Activated T-helper 17 cell treated with anti-CD3 and anti-CD28 coated beads, Interleukin-2, amount 50 U/mL, for 72 hours (primary cell): ENCODE data around the gene RASA4B. TPM values are rescaled to one million over a fixed set of nuclear protein-coding genes. Genes with fewer than 3 reads are reported as not detected.
"Not testable (repeated sequence)": the region's sequence is repeated elsewhere in the genome, so short reads cannot be mapped to it uniquely, and the experiment has no call there.

ENCODE experiments used
- ATAC-seq: fragments of 150-1000 bp; cut with Tn5 transposase; replicated peaks from 2 replicates; pipeline ENCODE4 v1.10.0; 2021; ENCODE audit warnings: mild to moderate bottlenecking, moderate library complexity
- H3K27ac Mint-ChIP-seq: one replicate; pipeline ENCODE4 v1.8.0; 2022; ENCODE audit warnings: mixed read lengths
- H3K27me3 Mint-ChIP-seq: one replicate; pipeline ENCODE4 v1.8.0; 2022; ENCODE audit warnings: mixed read lengths
- H3K36me3 Mint-ChIP-seq: one replicate; pipeline ENCODE4 v1.8.0; 2022; ENCODE audit warnings: low read depth, mild to moderate bottlenecking, mixed read lengths
- H3K4me1 Mint-ChIP-seq: one replicate; pipeline ENCODE4 v1.8.0; 2022; ENCODE audit warnings: mixed read lengths
- H3K4me3 Mint-ChIP-seq: one replicate; pipeline ENCODE4 v1.8.0; 2022; ENCODE audit warnings: mild to moderate bottlenecking, mixed read lengths
- H3K9me3 Mint-ChIP-seq: one replicate; pipeline ENCODE4 v1.8.0; 2022; ENCODE audit warnings: mixed read lengths
- total RNA-seq, 2 donors: library from RNA; stranded (reverse); gene quantifications; one replicate each; pipeline ENCODE4 v1.2.3, GENCODE V29; 2022

The RASA4B gene
- total RNA-seq, 2 donors from 2014 or later, result 14.1 to 23.3 TPM

GRCh38 chr7:102457352-102457924 is 60.1 kb downstream of the RASA4B start:
- no peaks in the 10 kb centered on the region for H3K27me3 Mint-ChIP-seq
- H3K27ac Mint-ChIP-seq, result no peak overlapping the region
- no peaks in the 10 kb centered on the region for H3K9me3 Mint-ChIP-seq
- peaks cover under 1% of the 10 kb centered on the region for H3K4me1 Mint-ChIP-seq
- no peak overlapping the region for H3K4me3 Mint-ChIP-seq
- ATAC-seq, result no peak
- peaks cover 29% of the 10 kb centered on the region for H3K36me3 Mint-ChIP-seq

- peaks cover 29% of the 10 kb centered on the region for H3K36me3 Mint-ChIP-seq
- no peaks in the 10 kb centered on the region for H3K4me1 Mint-ChIP-seq
- no peak overlapping the region for H3K27ac Mint-ChIP-seq
- no peaks in the 10 kb centered on the region for H3K27me3 Mint-ChIP-seq
- H3K9me3 Mint-ChIP-seq, result no peaks in the 10 kb centered on the region
- no peak for ATAC-seq
- H3K4me3 Mint-ChIP-seq, result no peak overlapping the region
Observed at GRCh38 chr7:102456327-102456726, 61.2 kb downstream of the RASA4B start.

GRCh38 chr7:102455596-102455995 is 62.0 kb downstream of the RASA4B start:
- Mint-ChIP-seq H3K4me1 (no peaks in the 10 kb centered on the region), H3K27me3 (no peaks in the 10 kb centered on the region), H3K9me3 (no peaks in the 10 kb centered on the region), H3K27ac (no peak overlapping the region), H3K36me3 (peaks cover 29% of the 10 kb centered on the region), H3K4me3 (no peak overlapping the region)
- ATAC-seq, result no peak

- H3K9me3 Mint-ChIP-seq, H3K27ac Mint-ChIP-seq, H3K27me3 Mint-ChIP-seq, H3K4me1 Mint-ChIP-seq, ATAC-seq, H3K4me3 Mint-ChIP-seq: not testable (repeated sequence)
- H3K36me3 Mint-ChIP-seq, result peaks cover 29% of the 10 kb centered on the region
Observed at GRCh38 chr7:102454932-102455331, 62.6 kb downstream of the RASA4B start.

GRCh38 chr7:102454468-102454867 is 63.1 kb downstream of the RASA4B start:
- Mint-ChIP-seq H3K36me3 (peaks cover 29% of the 10 kb centered on the region), H3K27me3 (no peaks in the 10 kb centered on the region), H3K4me3 (no peak overlapping the region), H3K4me1 (no peaks in the 10 kb centered on the region), H3K27ac (no peak overlapping the region), H3K9me3 (no peaks in the 10 kb centered on the region)
- ATAC-seq, result no peak

- H3K27me3 Mint-ChIP-seq, result no peaks in the 10 kb centered on the region
- H3K27ac Mint-ChIP-seq, result no peak overlapping the region
- H3K4me1 Mint-ChIP-seq, result no peaks in the 10 kb centered on the region
- peaks cover 27% of the 10 kb centered on the region for H3K36me3 Mint-ChIP-seq
- H3K9me3 Mint-ChIP-seq, result no peaks in the 10 kb centered on the region
- no peak overlapping the region for H3K4me3 Mint-ChIP-seq
- ATAC-seq, result no peak
Observed at GRCh38 chr7:102453319-102453718, 64.3 kb downstream of the RASA4B start.

- Mint-ChIP-seq H3K9me3 (no peaks in the 10 kb centered on the region), H3K4me1 (no peaks in the 10 kb centered on the region), H3K27me3 (no peaks in the 10 kb centered on the region), H3K36me3 (peaks cover 19% of the 10 kb centered on the region), H3K4me3 (no peak overlapping the region), H3K27ac (no peak overlapping the region)
- ATAC-seq, result no peak
Observed at GRCh38 chr7:102452451-102452850, 65.1 kb downstream of the RASA4B start.

- H3K36me3 Mint-ChIP-seq, result peaks cover 9% of the 10 kb centered on the region
- no peaks in the 10 kb centered on the region for H3K27me3 Mint-ChIP-seq
- H3K9me3 Mint-ChIP-seq, result no peaks in the 10 kb centered on the region
- H3K27ac Mint-ChIP-seq, result no peak overlapping the region
- H3K4me1 Mint-ChIP-seq, result no peaks in the 10 kb centered on the region
- ATAC-seq, result no peak
- H3K4me3 Mint-ChIP-seq, result no peak overlapping the region
Observed at GRCh38 chr7:102451371-102452054, 66.1 kb downstream of the RASA4B start.

- no peaks in the 10 kb centered on the region for H3K4me1 Mint-ChIP-seq
- peak; percentile 82 for ATAC-seq
- no peak overlapping the region for H3K27ac Mint-ChIP-seq
- no peaks in the 10 kb centered on the region for H3K27me3 Mint-ChIP-seq
- H3K4me3 Mint-ChIP-seq, result no peak overlapping the region
- H3K36me3 Mint-ChIP-seq, result peaks cover 15% of the 10 kb centered on the region
- no peaks in the 10 kb centered on the region for H3K9me3 Mint-ChIP-seq
Observed at GRCh38 chr7:102450242-102450641, 67.3 kb downstream of the RASA4B start.

- no peak overlapping the region for H3K4me3 Mint-ChIP-seq
- H3K27ac Mint-ChIP-seq, result no peak overlapping the region
- H3K4me1 Mint-ChIP-seq, result no peaks in the 10 kb centered on the region
- H3K9me3 Mint-ChIP-seq, result no peaks in the 10 kb centered on the region
- no peak for ATAC-seq
- H3K36me3 Mint-ChIP-seq, result peaks cover 20% of the 10 kb centered on the region
- no peaks in the 10 kb centered on the region for H3K27me3 Mint-ChIP-seq
Observed at GRCh38 chr7:102449136-102449535, 68.4 kb downstream of the RASA4B start.

- no peaks in the 10 kb centered on the region for H3K9me3 Mint-ChIP-seq
- H3K27me3 Mint-ChIP-seq, result no peaks in the 10 kb centered on the region
- H3K4me3 Mint-ChIP-seq, result no peak overlapping the region
- no peaks in the 10 kb centered on the region for H3K4me1 Mint-ChIP-seq
- H3K27ac Mint-ChIP-seq, result no peak overlapping the region
- peaks cover 28% of the 10 kb centered on the region for H3K36me3 Mint-ChIP-seq
- no peak for ATAC-seq
Observed at GRCh38 chr7:102447311-102447710, 70.3 kb downstream of the RASA4B start.

- peaks cover 36% of the 10 kb centered on the region for H3K36me3 Mint-ChIP-seq
- H3K9me3 Mint-ChIP-seq, result no peaks in the 10 kb centered on the region
- no peak overlapping the region for H3K4me3 Mint-ChIP-seq
- no peaks in the 10 kb centered on the region for H3K27me3 Mint-ChIP-seq
- no peaks in the 10 kb centered on the region for H3K4me1 Mint-ChIP-seq
- no peak for ATAC-seq
- no peak overlapping the region for H3K27ac Mint-ChIP-seq
Observed at GRCh38 chr7:102446387-102447156, 71.0 kb downstream of the RASA4B start.

- peaks cover 45% of the 10 kb centered on the region for H3K36me3 Mint-ChIP-seq
- no peak for ATAC-seq
- no peaks in the 10 kb centered on the region for H3K27me3 Mint-ChIP-seq
- H3K4me1 Mint-ChIP-seq, result no peaks in the 10 kb centered on the region
- peak overlapping the region; percentile 82 for H3K27ac Mint-ChIP-seq
- no peaks in the 10 kb centered on the region for H3K9me3 Mint-ChIP-seq
- no peak overlapping the region for H3K4me3 Mint-ChIP-seq
Observed at GRCh38 chr7:102445674-102446071, 71.9 kb downstream of the RASA4B start.

- ATAC-seq, result no peak
- Mint-ChIP-seq H3K27ac (peak overlapping the region; percentile 82), H3K4me1 (no peaks in the 10 kb centered on the region), H3K36me3 (peaks cover 47% of the 10 kb centered on the region), H3K27me3 (no peaks in the 10 kb centered on the region), H3K9me3 (no peaks in the 10 kb centered on the region), H3K4me3 (no peak overlapping the region)
Observed at GRCh38 chr7:102444961-102445673, 72.5 kb downstream of the RASA4B start.
